OCI-LY3 (cell line): ENCODE results near the gene ROR1.
A peak's percentile ranks its signal among the peaks of the same experiment; 100 is the strongest.

Experiments
- H2AFZ ChIP-seq: fragments of 200-600, 300-600 bp; shearing (Covaris generic); 2 replicates; pipeline ENCODE4 v1.6.0; 2014; ENCODE audit warnings: antibody characterized with exemption, low read depth, low read length
- H3K27ac ChIP-seq: fragments of 200-600, 300-600 bp; sonication (generic); 2 replicates; pipeline ENCODE4 v1.5.1; 2014; ENCODE audit warnings: mild to moderate bottlenecking, low read length, moderate library complexity, mixed read lengths
- H3K27me3 ChIP-seq: fragments of 200-600, 300-600 bp; sonication (generic); 2 replicates; pipeline ENCODE4 v1.6.1; 2014; ENCODE audit warnings: low read depth, low read length, mixed read lengths
- H3K36me3 ChIP-seq: fragments of 200-600, 300-600 bp; sonication (generic); replicated peaks from 2 replicates; pipeline ENCODE3; 2014; ENCODE audit warnings: low read depth, low read length, mixed read lengths
- H3K4me1 ChIP-seq: fragments of 300-600, 200-600 bp; sonication (generic); 2 replicates; pipeline ENCODE4 v1.6.1; 2014; ENCODE audit warnings: low read length, mixed read lengths
- H3K4me2 ChIP-seq: fragments of 200-600, 300-600 bp; sonication (generic); 2 replicates; pipeline ENCODE4 v1.6.1; 2014; ENCODE audit warnings: low read length, mixed read lengths
- H3K4me3 ChIP-seq: fragments of 300-600, 200-600 bp; sonication (generic); 2 replicates; pipeline ENCODE4 v1.5.1; 2014; ENCODE audit warnings: antibody characterized with exemption, mild to moderate bottlenecking, low read length, moderate library complexity
- H3K79me2 ChIP-seq: fragments of 300-600, 200-600 bp; shearing (Covaris generic); 2 replicates; pipeline ENCODE4 v1.6.1; 2014; ENCODE audit warnings: mild to moderate bottlenecking, low read length, mixed read lengths
- H3K9ac ChIP-seq: fragments of 300-600, 200-600 bp; shearing (Covaris generic); 2 replicates; pipeline ENCODE4 v1.6.0; 2014; ENCODE audit warnings: mild to moderate bottlenecking, low read length, moderate library complexity
- H3K9me3 ChIP-seq: fragments of 200-600, 300-600 bp; shearing (Covaris generic); 2 replicates; pipeline ENCODE4 v1.6.1; 2014; ENCODE audit warnings: low read length, mixed read lengths; ENCODE audit not compliant: insufficient read depth
- H4K20me1 ChIP-seq: fragments of 200-600, 300-600 bp; sonication (generic); 2 replicates; pipeline ENCODE4 v1.6.1; 2016; ENCODE audit warnings: low read length, mixed read lengths; ENCODE audit not compliant: insufficient read depth
- EZH2phosphoT487 ChIP-seq: fragments of 200-600 bp; shearing (Covaris generic); IDR thresholded peaks from 2 replicates; pipeline ENCODE4 v1.6.1; 2018; ENCODE audit warnings: antibody characterized with exemption, mixed run types, low read depth
- TF ChIP-seq, protein P1 (sequence below): fragments of 200-600, 300-600 bp; sonication (generic); IDR thresholded peaks from 2 replicates; pipeline ENCODE4 v1.5.1; 2014; ENCODE audit warnings: antibody characterized with exemption, low read length, low read depth

Gene ROR1

DNA sequence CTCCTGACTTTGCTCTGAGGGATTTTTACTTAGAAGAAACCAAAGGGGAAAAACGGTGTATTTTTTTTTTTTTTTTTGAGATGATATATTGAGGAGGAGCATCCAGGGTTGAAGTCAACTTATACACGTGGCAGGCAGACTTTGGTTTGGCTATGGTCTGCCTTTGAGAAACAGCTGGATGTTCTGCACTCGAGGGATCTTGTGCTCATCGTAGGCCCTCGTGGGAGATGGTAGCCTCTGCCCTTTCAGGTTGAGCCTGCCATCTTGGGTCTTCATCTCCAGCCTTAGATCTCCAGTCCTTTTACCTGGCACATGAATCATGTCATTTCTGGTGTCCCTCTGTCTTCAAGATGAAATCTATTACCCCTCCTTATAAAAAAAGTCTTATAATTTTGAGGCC, 362.5 kb downstream of the ROR1 start:
- Histone ChIP-seq H4K20me1 (no peaks in the 10 kb centered on the region), H3K4me1 (peaks cover 43% of the 10 kb centered on the region), H3K79me2 (no peaks in the 10 kb centered on the region), H3K9ac (no peak overlapping the region), H3K27me3 (no peaks in the 10 kb centered on the region), H3K27ac (no peak overlapping the region), H2AFZ (no peak overlapping the region), H3K9me3 (no peaks in the 10 kb centered on the region), H3K36me3 (no peaks in the 10 kb centered on the region), H3K4me3 (no peak overlapping the region), H3K4me2 (no peak overlapping the region)
- TF ChIP-seq EZH2phosphoT487 = no peak
- TF ChIP-seq, protein P1, sequence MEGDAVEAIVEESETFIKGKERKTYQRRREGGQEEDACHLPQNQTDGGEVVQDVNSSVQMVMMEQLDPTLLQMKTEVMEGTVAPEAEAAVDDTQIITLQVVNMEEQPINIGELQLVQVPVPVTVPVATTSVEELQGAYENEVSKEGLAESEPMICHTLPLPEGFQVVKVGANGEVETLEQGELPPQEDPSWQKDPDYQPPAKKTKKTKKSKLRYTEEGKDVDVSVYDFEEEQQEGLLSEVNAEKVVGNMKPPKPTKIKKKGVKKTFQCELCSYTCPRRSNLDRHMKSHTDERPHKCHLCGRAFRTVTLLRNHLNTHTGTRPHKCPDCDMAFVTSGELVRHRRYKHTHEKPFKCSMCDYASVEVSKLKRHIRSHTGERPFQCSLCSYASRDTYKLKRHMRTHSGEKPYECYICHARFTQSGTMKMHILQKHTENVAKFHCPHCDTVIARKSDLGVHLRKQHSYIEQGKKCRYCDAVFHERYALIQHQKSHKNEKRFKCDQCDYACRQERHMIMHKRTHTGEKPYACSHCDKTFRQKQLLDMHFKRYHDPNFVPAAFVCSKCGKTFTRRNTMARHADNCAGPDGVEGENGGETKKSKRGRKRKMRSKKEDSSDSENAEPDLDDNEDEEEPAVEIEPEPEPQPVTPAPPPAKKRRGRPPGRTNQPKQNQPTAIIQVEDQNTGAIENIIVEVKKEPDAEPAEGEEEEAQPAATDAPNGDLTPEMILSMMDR = no peak

DNA sequence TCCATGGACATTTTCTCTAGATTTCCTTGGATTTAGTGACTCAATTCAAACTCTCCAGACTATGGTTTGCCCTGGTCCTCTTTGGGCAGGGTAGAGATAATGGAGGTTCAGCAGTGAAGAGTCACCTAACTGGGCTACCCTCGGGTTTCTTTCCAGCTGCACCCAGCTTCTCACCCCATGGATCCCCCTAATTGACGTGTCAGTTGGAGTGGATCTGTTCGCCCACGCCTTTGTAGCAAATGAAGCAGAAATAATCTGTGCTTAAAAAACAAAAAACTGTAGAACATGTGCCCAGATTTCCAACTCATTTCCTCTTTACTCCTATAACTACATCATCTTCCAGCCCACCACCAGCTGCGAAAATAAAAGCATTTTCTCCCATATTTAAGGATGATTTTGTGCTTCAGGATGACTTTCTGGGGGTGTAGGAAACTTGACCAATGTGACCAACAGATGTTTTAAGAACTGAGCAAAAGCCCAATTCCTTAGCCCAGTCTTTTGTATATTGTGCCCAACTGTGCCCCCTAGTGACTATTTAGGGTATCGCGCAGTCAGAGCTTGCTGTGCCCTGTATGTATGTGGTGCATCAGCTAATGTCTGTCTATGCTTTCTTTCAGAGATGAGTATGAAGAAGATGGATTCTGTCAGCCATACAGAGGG, 363.1 kb downstream of the ROR1 start:
- H3K4me1 ChIP-seq = peaks cover 43% of the 10 kb centered on the region
- no peak overlapping the region for H3K27ac ChIP-seq
- no peak overlapping the region for H3K4me3 ChIP-seq
- H3K27me3 ChIP-seq = no peaks in the 10 kb centered on the region
- H3K9me3 ChIP-seq = no peaks in the 10 kb centered on the region
- H3K36me3 ChIP-seq = no peaks in the 10 kb centered on the region
- no peak overlapping the region for H3K9ac ChIP-seq
- H3K4me2 ChIP-seq = peak overlapping the region; percentile 3; the same call in 1 of the 2 replicates
- no peaks in the 10 kb centered on the region for H3K79me2 ChIP-seq
- no peak overlapping the region for H2AFZ ChIP-seq
- H4K20me1 ChIP-seq = no peaks in the 10 kb centered on the region
- TF ChIP-seq, protein P1 = peak; percentile 77
- TF ChIP-seq EZH2phosphoT487 = no peak

DNA sequence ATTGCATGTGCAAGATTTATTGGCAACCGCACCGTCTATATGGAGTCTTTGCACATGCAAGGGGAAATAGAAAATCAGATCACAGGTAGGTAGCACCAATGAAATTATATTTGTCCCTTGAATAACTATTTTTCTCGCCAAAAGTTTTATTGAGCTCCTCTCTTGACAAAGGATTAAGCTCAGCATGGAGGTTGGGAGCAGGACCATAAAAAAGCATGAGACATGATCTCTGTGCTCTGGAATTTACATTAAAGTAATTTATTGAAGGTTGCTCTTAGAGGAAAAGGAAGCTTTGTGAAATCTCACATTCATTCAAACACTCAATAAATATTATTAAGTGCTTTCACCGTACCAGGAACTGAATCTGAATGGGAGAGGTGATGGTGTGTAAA, 363.6 kb downstream of the ROR1 start:
- Histone ChIP-seq H3K79me2 (no peaks in the 10 kb centered on the region), H3K9me3 (no peaks in the 10 kb centered on the region), H3K4me3 (no peak overlapping the region), H3K36me3 (no peaks in the 10 kb centered on the region), H4K20me1 (no peaks in the 10 kb centered on the region), H2AFZ (no peak overlapping the region), H3K4me2 (no peak overlapping the region), H3K9ac (no peak overlapping the region), H3K27me3 (no peaks in the 10 kb centered on the region), H3K27ac (no peak overlapping the region), H3K4me1 (peaks cover 43% of the 10 kb centered on the region)
- TF ChIP-seq, protein P1 = no peak
- no peak for TF ChIP-seq EZH2phosphoT487

DNA sequence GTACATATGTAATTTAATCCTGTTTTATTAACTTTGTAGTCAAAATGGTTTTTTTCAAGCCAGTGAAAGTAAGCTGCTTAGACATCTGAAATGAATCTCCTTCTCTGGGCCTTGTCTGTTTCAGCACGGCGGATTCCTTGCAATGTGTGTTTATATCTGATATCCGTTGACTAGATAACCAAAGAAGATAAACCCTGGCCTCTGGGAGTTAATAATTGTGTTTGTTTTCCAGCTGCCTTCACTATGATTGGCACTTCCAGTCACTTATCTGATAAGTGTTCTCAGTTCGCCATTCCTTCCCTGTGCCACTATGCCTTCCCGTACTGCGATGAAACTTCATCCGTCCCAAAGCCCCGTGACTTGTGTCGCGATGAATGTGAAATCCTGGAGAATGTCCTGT, 366.1 kb downstream of the ROR1 start:
- Histone ChIP-seq H4K20me1 (no peaks in the 10 kb centered on the region), H3K36me3 (no peaks in the 10 kb centered on the region), H3K27me3 (no peaks in the 10 kb centered on the region), H3K4me3 (no peak overlapping the region), H3K27ac (no peak overlapping the region), H3K9ac (no peak overlapping the region), H3K4me1 (peaks cover 22% of the 10 kb centered on the region), H2AFZ (no peak overlapping the region), H3K4me2 (no peak overlapping the region), H3K9me3 (no peaks in the 10 kb centered on the region), H3K79me2 (no peaks in the 10 kb centered on the region)
- TF ChIP-seq, protein P1 = no peak
- no peak for TF ChIP-seq EZH2phosphoT487
